ENCODE measurements around the gene AFF2. TPM values are rescaled to one million over a fixed set of nuclear protein-coding genes. Genes with fewer than 3 reads are reported as not detected.

The AFF2 gene
- total RNA-seq, 3 donors from 2014 or later (not counting 1 experiment from before 2014, with no cell fraction given): 0.24 to 4.8 (median 0.79) TPM

GRCh38 chrX:148811236-148811635, 310.8 kb downstream of the AFF2 start:
- H3K27ac Mint-ChIP-seq: no peak overlapping the region
- Histone ChIP-seq H3K27me3 (ENCODE audit: control insufficient read depth, insufficient read depth, low read length) (no peaks in the 10 kb centered on the region), H3K4me1 (ENCODE audit: control insufficient read depth, insufficient read depth, low read length) (no peaks in the 10 kb centered on the region), H3K4me3 (ENCODE audit: low read length) (no peak overlapping the region), H3K27ac (ENCODE audit: low read length) (no peak overlapping the region), H3K9me3 (ENCODE audit: control insufficient read depth, insufficient read depth, low read length) (no peaks in the 10 kb centered on the region), H3K36me3 (ENCODE audit: control insufficient read depth, insufficient read depth, low read length) (no peaks in the 10 kb centered on the region)
- no peaks in the 10 kb centered on the region for H3K9me3 Mint-ChIP-seq
- TF ChIP-seq CTCF (IDR thresholded peaks at IDR 0.05): no peak
- H3K27me3 Mint-ChIP-seq (ENCODE audit: low read depth in 2 of 2): no peaks in the 10 kb centered on the region
- H3K36me3 Mint-ChIP-seq: no peaks in the 10 kb centered on the region
- H3K4me3 Mint-ChIP-seq: no peak overlapping the region
- intact Hi-C loops (cut with micrococcal nuclease): no loop called here
- H3K4me1 Mint-ChIP-seq: no peaks in the 10 kb centered on the region
- DNase-seq (no peak), ATAC-seq (no peak)
- 100% methylated on average over 4 of the region's 5 CpGs for WGBS (ENCODE audit: insufficient coverage)

GRCh38 chrX:148813422-148813821, 313.0 kb downstream of the AFF2 start:
- Histone ChIP-seq H3K9me3 (ENCODE audit: control insufficient read depth, insufficient read depth, low read length) (no peaks in the 10 kb centered on the region), H3K27ac (ENCODE audit: low read length) (no peak overlapping the region), H3K27me3 (ENCODE audit: control insufficient read depth, insufficient read depth, low read length) (no peaks in the 10 kb centered on the region), H3K36me3 (ENCODE audit: control insufficient read depth, insufficient read depth, low read length) (no peaks in the 10 kb centered on the region), H3K4me3 (ENCODE audit: low read length) (no peak overlapping the region), H3K4me1 (ENCODE audit: control insufficient read depth, insufficient read depth, low read length) (no peaks in the 10 kb centered on the region)
- ATAC-seq (no peak), DNase-seq (no peak)
- H3K27ac Mint-ChIP-seq: no peak overlapping the region
- no peak overlapping the region for H3K4me3 Mint-ChIP-seq
- intact Hi-C loops (cut with micrococcal nuclease): no loop called here
- H3K36me3 Mint-ChIP-seq: no peaks in the 10 kb centered on the region
- H3K27me3 Mint-ChIP-seq (ENCODE audit: low read depth in 2 of 2): no peaks in the 10 kb centered on the region
- no peaks in the 10 kb centered on the region for H3K4me1 Mint-ChIP-seq
- no CpG with 5 or more reads among the region's 1 CpG for WGBS (ENCODE audit: insufficient coverage)
- no peak for TF ChIP-seq CTCF (IDR thresholded peaks at IDR 0.05)
- no peaks in the 10 kb centered on the region for H3K9me3 Mint-ChIP-seq

GRCh38 chrX:148813967-148814366, 313.6 kb downstream of the AFF2 start:
- intact Hi-C loops (cut with micrococcal nuclease): no loop called here
- ATAC-seq: no peak

More at GRCh38 chrX:148813967-148814366, 313.6 kb downstream of the AFF2 start:
- TF ChIP-seq CTCF (IDR thresholded peaks at IDR 0.05): no peak
- Mint-ChIP-seq H3K36me3 (no peaks in the 10 kb centered on the region), H3K4me3 (no peak overlapping the region), H3K4me1 (no peaks in the 10 kb centered on the region), H3K27ac (no peak overlapping the region), H3K27me3 (ENCODE audit: low read depth in 2 of 2) (no peaks in the 10 kb centered on the region), H3K9me3 (no peaks in the 10 kb centered on the region)
- DNase-seq: no peak
- Histone ChIP-seq H3K27me3 (ENCODE audit: control insufficient read depth, insufficient read depth, low read length) (no peaks in the 10 kb centered on the region), H3K36me3 (ENCODE audit: control insufficient read depth, insufficient read depth, low read length) (no peaks in the 10 kb centered on the region), H3K4me3 (ENCODE audit: low read length) (no peak overlapping the region), H3K9me3 (ENCODE audit: control insufficient read depth, insufficient read depth, low read length) (no peaks in the 10 kb centered on the region), H3K27ac (ENCODE audit: low read length) (no peak overlapping the region), H3K4me1 (ENCODE audit: control insufficient read depth, insufficient read depth, low read length) (no peaks in the 10 kb centered on the region)
- 96% methylated on average over 3 of the region's 4 CpGs for WGBS (ENCODE audit: insufficient coverage)
